IgD-negative memory B cell (primary cell): ENCODE data around the gene NIPBL. TPM values are rescaled to one million over a fixed set of nuclear protein-coding genes. Genes with fewer than 3 reads are reported as not detected.
A peak's percentile ranks its signal among the peaks of the same experiment; 100 is the strongest.
"Not testable (repeated sequence)": the region's sequence is repeated elsewhere in the genome, so short reads cannot be mapped to it uniquely, and the experiment has no call there.

Source experiments
- H3K27ac Mint-ChIP-seq, 3 donors: one replicate each; pipeline ENCODE4 v1.8.0; 2020 to 2022; ENCODE audit warnings: mild to moderate bottlenecking in 3 of 3, mixed read lengths in 3 of 3, moderate library complexity in 1 of 3
- H3K27me3 Mint-ChIP-seq: one replicate; pipeline ENCODE4 v1.8.0; 2021; ENCODE audit warnings: mixed read lengths
- H3K36me3 Mint-ChIP-seq: one replicate; pipeline ENCODE4 v1.8.0; 2020; ENCODE audit warnings: mild to moderate bottlenecking, mixed read lengths
- H3K4me1 Mint-ChIP-seq, 3 donors: one replicate each; pipeline ENCODE4 v1.8.0; 2020 to 2022; ENCODE audit warnings: mixed read lengths in 3 of 3, mild to moderate bottlenecking in 1 of 3
- H3K4me3 Mint-ChIP-seq, 4 donors: one replicate each; pipeline ENCODE4 v1.8.0; 2020 to 2022; ENCODE audit warnings: mild to moderate bottlenecking in 4 of 4, mixed read lengths in 4 of 4, moderate library complexity in 3 of 4
- H3K9me3 Mint-ChIP-seq, 3 donors: one replicate each; pipeline ENCODE4 v1.8.0; 2020 to 2021; ENCODE audit warnings: mixed read lengths in 3 of 3, mild to moderate bottlenecking in 1 of 3
- polyA plus RNA-seq: library from polyadenylated mRNA; unstranded; fragments of 300-500 nt; fragmentation: Illumina TruSeq; gene quantifications from one replicate; pipeline ENCODE4 v1.2.3, GENCODE V29; 2021

The NIPBL gene
- polyA plus RNA-seq, 1 donor from 2014 or later, result 20.2 TPM

- no peak overlapping the region for H3K27ac Mint-ChIP-seq
- H3K9me3 Mint-ChIP-seq, result peaks cover 5 to 6% (median 5%) of the 10 kb centered on the region in 3 donors
- H3K36me3 Mint-ChIP-seq, result peaks cover 7% of the 10 kb centered on the region
- peak overlapping the region in 1 of 4 donors; percentile 42 for H3K4me3 Mint-ChIP-seq
- H3K27me3 Mint-ChIP-seq, result no peaks in the 10 kb centered on the region
- peaks cover 39 to 72% (median 54%) of the 10 kb centered on the region in 3 donors for H3K4me1 Mint-ChIP-seq
Observed at GRCh38 chr5:36902353-36902752, 25.8 kb downstream of the NIPBL start.

GRCh38 chr5:36904677-36905076 is 28.1 kb downstream of the NIPBL start:
- Mint-ChIP-seq H3K27ac (peak overlapping the region in 1 of 3 donors; percentile 47), H3K27me3 (no peaks in the 10 kb centered on the region), H3K9me3 (peaks cover 5 to 6% (median 5%) of the 10 kb centered on the region in 3 donors), H3K36me3 (peaks cover 7% of the 10 kb centered on the region), H3K4me1 (peaks cover 40 to 75% (median 60%) of the 10 kb centered on the region in 3 donors), H3K4me3 (no peak overlapping the region)

GRCh38 chr5:36908544-36909260 is 32.1 kb downstream of the NIPBL start:
- H3K4me3 Mint-ChIP-seq, result no peak overlapping the region
- H3K9me3 Mint-ChIP-seq, result peaks cover 0 to 2% (median 0%) of the 10 kb centered on the region in 3 donors
- no peak overlapping the region for H3K27ac Mint-ChIP-seq
- peaks cover 5% of the 10 kb centered on the region for H3K36me3 Mint-ChIP-seq
- H3K4me1 Mint-ChIP-seq, result peaks cover 28 to 43% (median 37%) of the 10 kb centered on the region in 3 donors
- no peaks in the 10 kb centered on the region for H3K27me3 Mint-ChIP-seq

GRCh38 chr5:36915653-36916052 is 39.1 kb downstream of the NIPBL start:
- H3K4me1 Mint-ChIP-seq, result peaks cover 17 to 27% (median 22%) of the 10 kb centered on the region in 3 donors
- no peak overlapping the region for H3K27ac Mint-ChIP-seq
- H3K27me3 Mint-ChIP-seq, result no peaks in the 10 kb centered on the region
- H3K9me3 Mint-ChIP-seq, result peaks cover 0 to 2% (median 0%) of the 10 kb centered on the region in 3 donors
- H3K36me3 Mint-ChIP-seq, result peaks cover 4% of the 10 kb centered on the region
- H3K4me3 Mint-ChIP-seq, result no peak overlapping the region

- H3K36me3 Mint-ChIP-seq, H3K4me3 Mint-ChIP-seq, H3K27me3 Mint-ChIP-seq, H3K27ac Mint-ChIP-seq, H3K9me3 Mint-ChIP-seq: not testable (repeated sequence)
- H3K4me1 Mint-ChIP-seq, result peaks cover 24 to 33% (median 25%) of the 10 kb centered on the region in 3 donors
Observed at GRCh38 chr5:36916614-36917013, 40.0 kb downstream of the NIPBL start.

GRCh38 chr5:36917358-36917757 is 40.8 kb downstream of the NIPBL start:
- not testable (repeated sequence) for H3K27me3 Mint-ChIP-seq, H3K9me3 Mint-ChIP-seq, H3K27ac Mint-ChIP-seq, H3K36me3 Mint-ChIP-seq
- H3K4me1 Mint-ChIP-seq, result peaks cover 25 to 34% (median 26%) of the 10 kb centered on the region in 3 donors
- H3K4me3 Mint-ChIP-seq, result peak overlapping the region in 1 of 4 donors; percentile 55

GRCh38 chr5:36919238-36919637 is 42.7 kb downstream of the NIPBL start:
- Mint-ChIP-seq H3K4me1 (peaks cover 26 to 37% (median 33%) of the 10 kb centered on the region in 3 donors), H3K27me3 (no peaks in the 10 kb centered on the region), H3K36me3 (peaks cover 4% of the 10 kb centered on the region), H3K27ac (no peak overlapping the region), H3K4me3 (peak overlapping the region in 1 of 4 donors; percentile 78), H3K9me3 (peaks cover 0 to 2% (median 0%) of the 10 kb centered on the region in 3 donors)

- Mint-ChIP-seq H3K27me3 (no peaks in the 10 kb centered on the region), H3K9me3 (peaks cover 0 to 2% (median 0%) of the 10 kb centered on the region in 3 donors), H3K4me3 (peak overlapping the region in 1 of 4 donors; percentile 78), H3K4me1 (peaks cover 30 to 39% (median 33%) of the 10 kb centered on the region in 3 donors), H3K36me3 (peaks cover 4% of the 10 kb centered on the region), H3K27ac (no peak overlapping the region)
Observed at GRCh38 chr5:36919650-36920049, 43.1 kb downstream of the NIPBL start.

- peaks cover 40 to 63% (median 51%) of the 10 kb centered on the region in 3 donors for H3K4me1 Mint-ChIP-seq
- H3K27me3 Mint-ChIP-seq, result no peaks in the 10 kb centered on the region
- H3K27ac Mint-ChIP-seq, result no peak overlapping the region
- no peaks in the 10 kb centered on the region for H3K9me3 Mint-ChIP-seq
- H3K36me3 Mint-ChIP-seq, result peaks cover 3% of the 10 kb centered on the region
- peak overlapping the region in 2 of 4 donors; percentile 3 to 47 for H3K4me3 Mint-ChIP-seq
Observed at GRCh38 chr5:36928947-36929346, 52.4 kb downstream of the NIPBL start.

- Mint-ChIP-seq H3K36me3 (peaks cover 6% of the 10 kb centered on the region), H3K4me3 (peak overlapping the region in 2 of 4 donors; percentile 3 to 28), H3K27me3 (no peaks in the 10 kb centered on the region), H3K4me1 (peaks cover 42 to 64% (median 56%) of the 10 kb centered on the region in 3 donors), H3K27ac (no peak overlapping the region), H3K9me3 (no peaks in the 10 kb centered on the region)
Observed at GRCh38 chr5:36929438-36929837, 52.9 kb downstream of the NIPBL start.

GRCh38 chr5:36932056-36932455 is 55.5 kb downstream of the NIPBL start:
- H3K9me3 Mint-ChIP-seq, result no peaks in the 10 kb centered on the region
- peaks cover 3% of the 10 kb centered on the region for H3K36me3 Mint-ChIP-seq
- peak overlapping the region in 2 of 4 donors; percentile 9 to 67 for H3K4me3 Mint-ChIP-seq
- peaks cover 48 to 68% (median 63%) of the 10 kb centered on the region in 3 donors for H3K4me1 Mint-ChIP-seq
- H3K27ac Mint-ChIP-seq, result no peak overlapping the region
- H3K27me3 Mint-ChIP-seq, result no peaks in the 10 kb centered on the region

GRCh38 chr5:36932699-36933098 is 56.1 kb downstream of the NIPBL start:
- H3K9me3 Mint-ChIP-seq, result no peaks in the 10 kb centered on the region
- H3K4me1 Mint-ChIP-seq, result peaks cover 45 to 67% (median 61%) of the 10 kb centered on the region in 3 donors
- H3K4me3 Mint-ChIP-seq, result no peak overlapping the region
- no peaks in the 10 kb centered on the region for H3K27me3 Mint-ChIP-seq
- peaks cover 3% of the 10 kb centered on the region for H3K36me3 Mint-ChIP-seq
- H3K27ac Mint-ChIP-seq, result no peak overlapping the region

- Mint-ChIP-seq H3K9me3 (no peaks in the 10 kb centered on the region), H3K27me3 (no peaks in the 10 kb centered on the region), H3K36me3 (peaks cover 3% of the 10 kb centered on the region), H3K27ac (no peak overlapping the region), H3K4me3 (no peak overlapping the region), H3K4me1 (peaks cover 29 to 60% (median 47%) of the 10 kb centered on the region in 3 donors)
Observed at GRCh38 chr5:36934740-36935356, 58.3 kb downstream of the NIPBL start.

GRCh38 chr5:36935805-36936204 is 59.2 kb downstream of the NIPBL start:
- Mint-ChIP-seq H3K36me3 (peaks cover 3% of the 10 kb centered on the region), H3K27ac (no peak overlapping the region), H3K4me1 (peaks cover 33 to 60% (median 46%) of the 10 kb centered on the region in 3 donors), H3K4me3 (peak overlapping the region in 1 of 4 donors; percentile 20), H3K27me3 (no peaks in the 10 kb centered on the region), H3K9me3 (no peaks in the 10 kb centered on the region)

- H3K36me3 Mint-ChIP-seq, result peaks cover 3% of the 10 kb centered on the region
- no peak overlapping the region for H3K4me3 Mint-ChIP-seq
- no peak overlapping the region for H3K27ac Mint-ChIP-seq
- no peaks in the 10 kb centered on the region for H3K27me3 Mint-ChIP-seq
- H3K4me1 Mint-ChIP-seq, result peaks cover 34 to 59% (median 46%) of the 10 kb centered on the region in 3 donors
- no peaks in the 10 kb centered on the region for H3K9me3 Mint-ChIP-seq
Observed at GRCh38 chr5:36936309-36936708, 59.7 kb downstream of the NIPBL start.
